GM21528 (cell line): ENCODE measurements around the gene RAB44.

ENCODE experiments used
- ATAC-seq: cut with Tn5 transposase; IDR thresholded peaks from one replicate; pipeline ENCODE4 v1.9.1; 2021; ENCODE audit warnings: mild to moderate bottlenecking, moderate library complexity; ENCODE audit not compliant: unreplicated experiment, low FRiP score

RAB44 gene

GRCh38 chr6:36685166-36685924, 12.3 kb upstream of the RAB44 start:
- no peak for ATAC-seq

- ATAC-seq: no peak
These were observed 11.5 kb upstream of the RAB44 start for GRCh38 chr6:36685926-36686667.

GRCh38 chr6:36686668-36687513, 10.7 kb upstream of the RAB44 start:
- ATAC-seq: no peak

GRCh38 chr6:36688063-36688738, 9.4 kb upstream of the RAB44 start:
- no peak for ATAC-seq

GRCh38 chr6:36688739-36689075, 8.9 kb upstream of the RAB44 start:
- no peak for ATAC-seq

- ATAC-seq: no peak
These were observed 6.6 kb upstream of the RAB44 start for GRCh38 chr6:36691011-36691410.

GRCh38 chr6:36691612-36692011, 6.0 kb upstream of the RAB44 start:
- no peak for ATAC-seq

- no peak for ATAC-seq
These were observed 5.4 kb upstream of the RAB44 start for GRCh38 chr6:36692220-36692619.

GRCh38 chr6:36692861-36693702, 4.5 kb upstream of the RAB44 start:
- no peak for ATAC-seq

GRCh38 chr6:36694616-36695015, 3.0 kb upstream of the RAB44 start:
- ATAC-seq: no peak

GRCh38 chr6:36695414-36695813, 2.2 kb upstream of the RAB44 start:
- ATAC-seq: no peak

GRCh38 chr6:36698196-36698595, 570 bp downstream of the RAB44 start:
- ATAC-seq: no peak

- ATAC-seq: no peak
These were observed 1.2 kb downstream of the RAB44 start for GRCh38 chr6:36698871-36699271.

GRCh38 chr6:36699348-36699747, 1.7 kb downstream of the RAB44 start:
- ATAC-seq: no peak

GRCh38 chr6:36700071-36700812, 2.6 kb downstream of the RAB44 start:
- ATAC-seq: no peak

GRCh38 chr6:36700831-36701230, 3.2 kb downstream of the RAB44 start:
- no peak for ATAC-seq

GRCh38 chr6:36701401-36701991, 3.9 kb downstream of the RAB44 start:
- ATAC-seq: no peak

GRCh38 chr6:36702656-36703055, 5.0 kb downstream of the RAB44 start:
- ATAC-seq: no peak
